DLD1 (cell line): ENCODE measurements around the gene PSKH1.

Source experiments
- in situ Hi-C: cut with HindIII; loops from 2 replicates; pipeline ENCODE4 v1.10.0; 2017; ENCODE audit warnings: low sequenced_read_pairs

The PSKH1 gene

DNA sequence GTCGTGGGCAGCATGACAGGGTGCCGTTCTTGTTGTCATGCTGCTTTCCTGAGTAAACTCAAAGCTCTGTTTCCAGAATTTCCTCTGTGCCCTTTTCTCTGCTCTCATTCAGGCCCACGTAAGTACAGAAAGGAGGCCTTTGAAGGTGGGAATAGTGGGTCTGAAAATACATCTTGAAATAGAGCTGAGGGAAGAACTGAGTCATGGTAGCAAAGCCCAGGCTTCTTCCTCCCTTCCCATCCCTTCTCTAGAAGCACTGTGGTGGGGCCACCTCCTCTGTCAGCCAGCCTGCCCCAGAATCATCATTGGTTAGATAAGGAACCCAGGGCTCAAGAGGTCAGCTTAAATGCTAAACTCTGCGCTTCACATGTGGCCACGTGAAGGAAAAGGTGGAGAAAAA lies 29.2 kb downstream of the PSKH1 start:
- in situ Hi-C loops, result loop anchor here (25.0 kb wide), 1 partner anchor 90 kb away; the partner anchor contains the start of genes DDX28, DPEP2NB and DUS2

DNA sequence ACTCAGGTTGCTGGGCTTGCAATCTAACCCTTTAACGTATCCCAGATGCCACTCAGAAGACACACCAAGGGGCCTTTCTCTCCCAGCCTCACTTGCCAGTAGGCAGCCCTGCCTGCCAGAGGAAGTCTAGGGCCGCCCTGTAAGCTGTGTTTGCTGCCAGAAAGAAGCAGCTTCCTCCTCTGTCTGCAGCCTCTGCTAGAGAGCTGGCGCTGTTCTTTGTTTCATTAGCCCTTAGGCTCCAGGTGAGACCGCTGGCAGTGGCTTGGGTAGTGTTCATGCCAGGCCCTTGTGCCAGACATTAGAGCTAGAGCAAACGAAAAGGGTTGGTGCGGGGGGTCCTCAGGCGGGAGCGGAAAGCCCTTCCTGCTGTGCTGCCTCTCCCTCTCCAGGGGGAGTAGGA lies 29.7 kb downstream of the PSKH1 start:
- in situ Hi-C loops, result loop anchor here (25.0 kb wide), 1 partner anchor 90 kb away; the partner anchor contains the start of genes DDX28, DPEP2NB and DUS2

DNA sequence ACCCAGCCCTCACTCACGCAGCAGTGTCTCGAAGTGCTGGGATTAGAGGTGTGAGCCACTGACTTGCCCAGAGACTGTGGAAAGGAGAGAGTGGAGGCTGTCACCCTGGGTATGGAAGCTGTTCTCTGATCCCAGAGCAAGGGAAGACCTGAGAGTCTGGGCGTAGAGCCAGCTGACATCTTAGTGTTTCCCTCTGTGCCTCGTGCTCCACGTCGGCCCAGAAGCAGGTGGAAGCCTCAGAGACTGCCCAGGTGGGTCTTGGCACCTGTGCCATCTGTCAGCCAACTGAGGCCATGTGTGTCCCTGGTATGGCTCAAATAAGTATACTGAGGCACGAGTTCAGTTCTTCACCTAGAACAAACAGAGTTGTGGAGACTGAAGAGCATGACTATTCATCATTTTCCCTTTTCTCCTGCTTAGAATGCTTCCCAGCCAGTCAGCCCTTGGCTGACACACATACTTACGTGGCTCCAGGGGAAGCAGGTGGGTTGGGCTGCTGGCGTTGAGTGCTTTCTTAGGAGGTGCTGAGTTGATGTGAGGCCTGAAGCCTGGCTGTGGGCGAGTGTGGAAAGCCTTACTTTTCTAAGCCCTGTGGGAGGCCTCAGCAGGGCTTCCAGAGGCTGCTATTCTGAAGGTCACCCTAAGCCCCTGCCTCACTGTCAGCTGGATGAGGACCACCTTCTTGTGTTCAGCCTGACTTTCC lies 30.5 kb downstream of the PSKH1 start:
- in situ Hi-C loops, result loop anchor here (25.0 kb wide), 1 partner anchor 89 kb away; the partner anchor contains the start of genes DDX28, DPEP2NB and DUS2

DNA sequence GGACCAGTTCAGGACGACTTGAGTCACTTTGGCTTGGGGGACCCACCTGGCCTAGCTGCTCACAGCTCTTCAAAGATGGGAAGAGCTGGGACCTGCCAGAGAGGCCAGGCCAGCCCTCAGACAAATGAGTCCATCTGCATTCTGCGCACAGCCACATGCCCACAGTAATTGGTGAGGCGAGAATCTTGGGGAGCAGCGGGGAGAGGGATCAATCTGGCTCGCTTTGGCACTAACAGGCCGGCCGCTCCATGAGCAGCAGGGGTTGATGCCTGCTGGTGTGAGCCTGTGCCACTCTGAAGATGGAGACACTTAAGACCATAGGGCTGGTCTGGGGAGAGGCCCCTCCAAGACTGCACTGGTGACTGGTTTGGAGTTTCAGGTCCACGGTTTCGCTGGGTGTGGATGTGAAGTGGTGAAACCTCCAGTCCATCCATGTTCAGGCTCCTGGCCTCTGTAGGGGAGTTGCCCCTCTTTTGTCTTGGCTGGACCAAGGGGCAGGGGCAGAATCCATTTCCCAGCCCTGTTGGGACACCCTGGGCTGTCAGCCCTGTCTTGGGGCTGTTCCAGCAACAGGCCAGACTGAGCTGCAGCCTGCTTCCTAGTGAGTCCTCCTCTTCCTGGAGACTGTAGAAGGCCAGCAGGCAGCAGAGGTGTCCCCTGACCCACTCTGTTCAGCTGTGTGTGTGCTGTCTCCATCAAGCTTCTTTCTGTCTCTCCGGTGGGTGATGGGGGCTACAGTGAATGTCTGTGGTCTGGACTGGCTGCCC lies 31.3 kb downstream of the PSKH1 start:
- in situ Hi-C loops, result loop anchor here (25.0 kb wide), 1 partner anchor 88 kb away; the partner anchor contains the start of genes DDX28, DPEP2NB and DUS2

DNA sequence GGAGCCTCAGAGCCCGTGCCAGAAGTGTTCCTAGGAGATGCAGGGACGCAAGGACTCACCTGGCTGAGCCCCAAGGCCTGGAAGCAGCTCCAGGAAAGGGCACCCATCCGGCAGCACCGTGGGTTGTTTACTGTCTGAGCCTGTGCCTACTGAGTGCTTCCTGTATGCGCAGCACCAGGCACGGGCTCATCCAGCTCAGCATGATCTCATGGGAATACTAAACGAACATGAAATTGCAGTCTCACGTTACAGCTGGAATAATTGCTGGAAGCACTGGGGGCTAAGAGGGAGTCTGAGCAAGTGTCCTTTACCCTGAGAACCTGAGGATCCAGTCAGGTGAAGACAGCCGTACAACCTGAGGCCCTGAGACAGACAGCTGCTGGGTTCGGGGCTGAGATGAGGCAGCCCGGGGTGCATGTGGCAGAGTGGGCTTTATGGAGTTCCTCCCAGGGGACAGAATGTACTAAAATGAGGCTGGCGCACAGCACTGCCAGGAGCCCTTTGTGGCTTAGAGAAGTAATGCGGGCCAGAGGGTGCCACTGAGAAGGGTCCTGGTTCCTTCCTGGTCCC lies 33.2 kb downstream of the PSKH1 start:
- in situ Hi-C loops, result no loop called here

DNA sequence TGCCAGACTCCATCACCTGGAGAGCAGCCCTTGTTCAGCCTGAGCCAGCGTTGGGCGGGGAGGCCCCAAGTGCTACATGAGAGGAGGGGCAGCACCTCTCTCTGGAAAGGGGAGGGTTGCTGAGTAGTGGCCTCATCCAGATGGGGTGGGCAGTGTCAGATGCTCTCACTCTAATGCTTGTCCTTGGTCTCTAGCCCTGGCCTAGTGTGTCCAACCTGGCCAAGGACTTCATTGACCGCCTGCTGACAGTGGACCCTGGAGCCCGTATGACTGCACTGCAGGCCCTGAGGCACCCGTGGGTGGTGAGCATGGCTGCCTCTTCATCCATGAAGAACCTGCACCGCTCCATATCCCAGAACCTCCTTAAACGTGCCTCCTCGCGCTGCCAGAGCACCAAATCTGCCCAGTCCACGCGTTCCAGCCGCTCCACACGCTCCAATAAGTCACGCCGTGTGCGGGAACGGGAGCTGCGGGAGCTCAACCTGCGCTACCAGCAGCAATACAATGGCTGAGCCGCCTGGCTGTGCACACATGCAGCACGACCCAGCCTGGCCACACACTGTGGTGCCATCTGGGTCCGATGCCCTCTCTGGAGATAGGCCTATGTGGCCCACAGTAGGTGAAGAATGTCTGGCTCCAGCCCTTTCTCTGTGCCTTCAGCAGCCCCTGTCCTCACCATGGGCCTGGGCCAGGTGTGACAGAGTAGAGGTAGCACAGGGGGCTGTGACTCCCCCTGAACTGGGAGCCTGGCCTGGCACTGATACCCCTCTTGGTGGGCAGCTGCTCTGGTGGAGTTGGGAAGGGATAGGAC lies 34.3 kb downstream of the PSKH1 start:
- in situ Hi-C loops, result no loop called here

DNA sequence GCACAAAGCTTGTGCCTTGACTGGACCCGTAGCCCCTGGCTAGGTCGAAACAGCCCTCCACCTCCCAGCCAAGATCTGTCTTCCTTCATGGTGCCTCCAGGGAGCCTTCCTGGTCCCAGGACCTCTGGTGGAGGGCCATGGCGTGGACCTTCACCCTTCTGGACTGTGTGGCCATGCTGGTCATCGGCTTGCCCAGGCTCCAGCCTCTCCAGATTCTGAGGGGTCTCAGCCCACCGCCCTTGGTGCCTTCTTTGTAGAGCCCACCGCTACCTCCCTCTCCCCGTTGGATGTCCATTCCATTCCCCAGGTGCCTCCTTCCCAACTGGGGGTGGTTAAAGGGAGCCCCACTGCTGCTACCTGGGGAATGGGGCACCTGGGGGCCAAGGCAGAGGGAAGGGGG lies 35.1 kb downstream of the PSKH1 start:
- in situ Hi-C loops, result no loop called here

DNA sequence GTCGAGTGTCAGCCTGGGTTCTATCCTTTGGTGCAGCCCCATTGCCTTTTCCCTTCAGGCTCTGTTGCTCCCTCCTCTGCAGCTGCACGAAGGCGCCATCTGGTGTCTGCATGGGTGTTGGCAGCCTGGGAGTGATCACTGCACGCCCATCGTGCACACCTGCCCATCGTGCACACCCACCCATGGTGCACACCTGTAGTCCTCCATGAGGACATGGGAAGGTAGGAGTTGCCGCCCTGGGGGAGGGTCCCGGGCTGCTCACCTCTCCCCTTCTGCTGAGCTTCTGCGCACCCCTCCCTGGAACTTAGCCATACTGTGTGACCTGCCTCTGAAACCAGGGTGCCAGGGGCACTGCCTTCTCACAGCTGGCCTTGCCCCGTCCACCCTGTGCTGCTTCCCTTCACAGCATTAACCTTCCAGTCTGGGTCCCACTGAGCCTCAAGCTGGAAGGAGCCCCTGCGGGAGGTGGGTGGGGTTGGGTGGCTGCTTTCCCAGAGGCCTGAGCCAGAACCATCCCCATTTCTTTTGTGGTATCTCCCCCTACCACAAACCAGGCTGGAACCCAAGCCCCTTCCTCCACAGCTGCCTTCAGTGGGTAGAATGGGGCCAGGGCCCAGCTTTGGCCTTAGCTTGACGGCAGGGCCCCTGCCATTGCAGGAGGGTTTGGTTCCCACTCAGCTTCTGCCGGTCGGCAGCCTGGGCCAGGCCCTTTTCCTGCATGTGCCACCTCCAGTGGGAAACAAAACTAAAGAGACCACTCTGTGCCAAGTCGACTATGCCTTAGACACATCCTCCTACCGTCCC lies 35.7 kb downstream of the PSKH1 start:
- in situ Hi-C loops, result no loop called here

DNA sequence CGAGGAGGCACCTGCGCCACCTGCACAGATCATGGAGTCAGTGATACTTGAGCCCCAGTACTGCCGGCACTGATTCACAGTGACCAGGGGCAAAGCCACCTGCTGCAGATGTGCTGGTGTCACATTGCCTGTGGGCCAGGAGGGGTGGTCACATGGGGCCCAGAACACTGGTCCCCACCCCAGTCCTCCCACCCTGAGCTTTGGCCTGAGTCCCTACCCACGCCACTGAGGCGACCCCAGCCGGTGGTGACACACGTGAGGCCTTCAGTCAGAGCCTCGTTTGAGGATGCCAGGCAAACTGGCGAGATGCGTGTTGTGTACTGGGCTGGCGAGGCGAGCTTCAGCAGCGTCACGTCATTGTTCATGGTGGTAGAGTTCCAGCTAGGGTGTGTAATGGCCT lies 37.1 kb downstream of the PSKH1 start:
- in situ Hi-C loops, result no loop called here

DNA sequence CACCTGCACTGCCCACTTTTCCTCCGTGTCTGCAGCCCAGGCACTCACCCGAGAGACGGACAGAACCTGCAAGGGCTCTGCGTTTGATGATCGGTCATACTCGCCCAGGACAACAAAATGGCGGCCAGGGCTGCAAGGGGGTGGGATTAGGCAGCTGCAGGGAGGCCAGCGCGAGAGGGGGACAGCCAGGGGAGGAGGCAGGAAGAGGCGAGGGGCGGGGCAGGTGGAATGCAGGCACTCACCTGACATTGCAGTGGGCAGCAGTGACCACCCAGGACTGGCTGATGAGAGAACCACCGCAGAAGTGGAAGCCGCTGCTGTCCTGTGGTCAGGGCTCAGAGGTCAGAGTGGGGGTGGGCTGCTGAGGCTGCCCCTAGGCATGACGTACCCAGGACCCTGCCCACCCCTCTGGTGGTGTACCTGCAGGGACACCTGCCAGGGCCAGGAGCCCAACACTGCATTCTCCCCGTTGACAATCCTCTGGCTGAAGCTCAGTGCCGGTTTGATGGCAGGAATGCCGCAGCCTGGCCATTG lies 37.7 kb downstream of the PSKH1 start:
- in situ Hi-C loops, result no loop called here

DNA sequence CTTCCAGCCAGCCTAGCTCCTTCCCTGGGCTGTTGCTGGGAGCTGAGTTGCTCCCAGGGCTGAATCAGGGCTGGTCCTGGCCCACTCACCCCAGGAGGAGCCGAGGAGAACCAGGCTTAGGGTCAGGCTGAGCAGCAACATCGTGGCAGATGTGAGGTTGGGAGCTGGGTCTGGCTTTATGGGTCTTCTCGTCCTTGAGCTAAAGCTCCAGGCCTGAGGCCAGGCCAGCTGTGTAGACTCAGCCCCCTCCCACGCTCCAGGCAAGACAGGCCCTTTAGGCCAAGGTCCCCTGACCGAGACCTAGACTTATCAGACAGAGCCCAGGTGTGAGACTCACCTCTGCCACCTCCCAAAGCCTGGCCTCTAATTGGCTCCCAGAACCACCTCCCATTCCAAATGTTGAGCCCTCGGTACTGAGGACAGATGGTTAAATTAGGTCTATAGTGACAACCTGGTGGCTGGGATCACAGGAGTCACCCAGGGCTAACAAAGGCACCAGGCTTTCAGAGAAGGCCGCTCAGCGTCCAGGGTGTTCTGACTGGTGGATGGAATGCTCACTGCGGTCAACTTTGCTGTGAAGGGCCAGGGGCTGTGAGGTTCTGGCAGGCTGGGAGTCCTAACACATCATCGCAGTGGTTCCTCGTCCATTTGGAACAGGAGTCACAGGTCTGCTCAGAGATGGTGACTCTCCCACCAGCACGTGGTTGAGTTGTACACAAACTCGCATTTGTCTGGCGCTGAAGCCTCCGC lies 38.8 kb downstream of the PSKH1 start, which contains the start of gene CTRL:
Gene CTRL (minus strand): TSS at position 151 of the 750 bp plus-strand sequence. CDS start 10 bp downstream, at position 141.
- in situ Hi-C loops, result no loop called here

DNA sequence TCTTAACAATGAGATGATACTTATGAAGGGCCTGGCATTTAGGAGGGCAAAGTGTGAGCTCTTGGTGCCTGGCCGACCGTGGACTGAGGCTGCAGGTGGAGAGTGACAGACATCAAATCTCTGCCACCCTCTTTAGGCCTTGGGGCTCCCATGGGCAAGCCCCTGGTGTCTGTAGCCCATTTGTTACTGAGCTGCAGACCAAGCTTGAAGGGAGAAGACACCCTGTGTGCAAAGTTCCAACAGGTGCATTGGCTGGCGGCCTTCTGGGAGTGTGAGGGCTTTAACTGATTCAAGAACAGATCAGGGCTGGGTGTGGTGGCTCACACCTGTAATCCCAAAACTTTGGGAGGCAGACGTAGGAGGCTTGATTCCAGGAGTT lies 39.4 kb downstream of the PSKH1 start:
- in situ Hi-C loops, result no loop called here

DNA sequence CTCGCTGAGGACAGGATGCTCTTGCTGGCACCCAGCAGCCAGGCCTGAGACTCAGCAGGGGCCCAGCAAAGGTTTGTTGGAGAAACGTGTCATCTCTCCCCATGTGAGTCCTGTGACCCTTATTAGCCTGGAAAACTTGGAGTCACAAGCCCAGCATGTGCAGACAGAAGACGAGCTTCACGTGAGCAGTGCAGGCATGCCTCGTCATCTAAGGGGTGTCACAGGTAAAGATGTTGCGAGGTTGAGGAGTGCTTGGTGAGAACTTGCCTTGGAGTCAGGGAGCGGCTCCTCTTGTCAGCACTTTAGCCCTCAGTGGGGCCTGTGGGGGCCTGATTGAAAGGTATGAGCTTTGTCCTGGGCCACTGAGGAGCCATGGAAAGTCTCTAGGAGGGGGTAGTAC lies 40.8 kb downstream of the PSKH1 start:
- in situ Hi-C loops, result no loop called here

DNA sequence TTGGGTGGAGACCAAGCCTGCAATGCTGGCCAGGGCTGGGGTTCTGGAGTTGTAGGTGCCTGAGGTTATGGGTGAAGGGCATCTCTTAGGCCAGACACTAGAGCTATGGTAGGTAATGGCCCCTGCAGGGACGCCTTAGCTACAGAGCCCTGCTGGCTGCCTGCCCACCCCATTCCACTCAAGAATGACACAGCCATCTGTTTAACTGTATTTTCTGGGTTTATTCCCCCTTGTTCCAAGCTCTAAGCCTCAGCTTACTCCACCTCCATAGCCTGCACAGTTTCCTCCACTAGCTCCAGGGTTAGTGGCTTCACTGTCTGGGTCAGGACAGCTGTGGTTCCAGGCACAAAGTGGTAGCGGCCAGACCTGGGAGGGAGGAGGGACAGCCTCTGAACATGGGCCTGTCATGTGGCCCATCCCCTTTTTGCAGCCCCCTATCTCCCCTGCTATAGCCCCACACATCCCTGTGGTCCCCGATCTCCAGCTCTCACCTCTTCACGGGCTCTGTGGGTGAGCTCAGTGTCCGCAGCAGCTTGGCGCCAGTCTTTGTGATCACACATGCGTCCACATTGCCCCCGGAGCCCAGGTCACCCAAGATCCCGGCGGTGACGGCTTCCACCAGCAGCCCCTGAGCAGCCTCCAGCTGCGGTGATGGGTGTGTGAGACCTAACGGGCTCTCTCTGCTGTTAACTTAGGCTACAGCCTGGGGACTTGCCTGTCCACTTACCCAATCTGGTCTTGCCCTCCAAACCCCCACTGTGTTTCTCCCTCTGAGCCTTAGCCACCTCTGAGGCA lies 41.4 kb downstream of the PSKH1 start:
- in situ Hi-C loops, result no loop called here

DNA sequence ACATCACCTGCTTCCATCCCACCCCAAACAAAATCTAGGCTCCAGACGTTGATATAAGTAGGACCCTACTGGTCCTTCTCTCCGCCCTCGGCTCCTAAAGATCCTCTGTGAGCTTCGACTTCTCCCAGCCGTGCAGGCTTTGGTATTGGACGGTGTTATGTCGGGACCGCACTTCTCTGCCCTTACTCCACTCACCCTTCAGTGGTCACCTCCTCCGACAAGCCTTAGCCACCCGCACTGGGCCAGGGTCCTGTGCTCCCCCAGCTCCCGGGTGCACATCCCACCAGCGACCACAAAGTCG lies 42.0 kb downstream of the PSKH1 start:
- in situ Hi-C loops, result no loop called here

DNA sequence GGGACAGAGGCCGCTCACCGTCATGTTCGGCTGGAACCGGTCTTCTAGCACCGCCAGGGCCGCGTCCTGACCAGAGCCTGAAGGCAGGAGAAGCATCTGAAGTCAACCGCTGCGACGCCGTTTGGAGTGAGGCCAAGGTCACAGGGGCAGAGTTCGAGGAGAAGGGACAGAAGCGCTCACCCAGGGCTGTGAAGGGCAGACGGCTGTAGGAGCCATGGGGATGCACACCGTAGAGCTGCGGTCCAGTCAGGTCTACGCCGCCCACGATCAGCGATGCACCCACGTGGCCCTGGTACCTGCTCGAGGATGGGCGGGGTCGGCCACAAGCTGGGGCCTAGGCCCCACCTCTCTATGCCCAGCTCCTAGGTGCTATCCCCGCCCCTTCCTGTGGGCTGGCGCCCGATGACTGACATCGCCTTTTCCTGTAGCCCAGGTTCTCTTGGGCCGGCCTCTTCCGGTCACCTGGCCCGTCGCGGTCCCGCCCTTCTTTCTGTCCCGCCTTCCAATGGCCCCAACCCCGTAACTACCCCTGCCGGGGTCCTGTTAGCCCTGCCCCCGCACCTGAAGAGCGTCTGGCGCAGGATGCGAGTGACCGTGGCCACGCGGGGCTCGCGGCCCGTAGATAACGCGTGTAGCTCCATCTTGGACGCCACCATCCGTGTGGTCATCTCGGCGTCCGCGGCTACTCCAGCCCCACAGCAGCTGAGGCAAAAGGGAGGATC lies 42.5 kb downstream of the PSKH1 start:
- in situ Hi-C loops, result no loop called here

DNA sequence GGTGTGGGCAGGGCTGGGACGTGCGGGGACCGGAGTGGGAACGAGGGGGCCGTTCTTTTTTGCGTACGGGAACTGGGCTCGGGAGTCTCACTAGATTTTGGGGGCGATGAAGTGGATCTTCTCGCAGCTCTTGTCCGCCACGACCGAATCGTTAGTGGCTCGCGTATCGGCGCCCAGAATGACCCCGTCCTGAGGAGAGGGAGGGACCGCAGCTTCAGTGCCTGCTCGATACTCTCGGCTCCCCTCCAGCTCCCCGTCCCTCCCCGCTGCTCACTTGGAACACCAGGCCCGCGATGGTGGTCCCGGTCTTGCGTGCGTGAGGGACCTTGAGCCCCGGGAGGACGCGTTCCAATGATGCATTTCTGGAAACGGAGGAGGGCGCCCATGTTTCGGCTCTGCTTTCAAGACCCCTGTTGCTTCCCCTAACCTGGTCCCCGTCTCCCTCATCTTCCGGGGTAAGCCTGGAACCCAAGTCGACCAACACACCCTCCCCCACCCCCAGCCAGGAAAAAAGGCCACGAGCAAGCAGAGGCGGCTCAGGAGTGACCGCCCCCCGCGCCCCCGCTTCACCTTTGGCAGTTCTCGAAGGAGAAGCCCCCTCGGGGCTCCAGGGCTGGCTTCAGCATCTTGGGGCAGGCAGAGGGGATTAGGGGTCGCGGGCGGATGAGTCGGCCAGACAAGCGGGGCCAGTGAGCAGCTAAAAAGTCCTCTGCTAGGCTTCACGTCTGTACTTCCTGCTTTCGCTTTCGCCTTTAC lies 43.2 kb downstream of the PSKH1 start, which contains the start of gene PSMB10:
Gene PSMB10 (minus strand): TSS at position 727 of the 756 bp plus-strand sequence. CDS start 101 bp downstream, at position 626.
- in situ Hi-C loops, result no loop called here
